GM15510 (cell line): ENCODE data around the gene CARNS1.

Experiments
- POLR2A ChIP-seq: IDR thresholded peaks from 3 replicates; pipeline ENCODE4 v1.6.1; 2011; ENCODE audit warnings: borderline replicate concordance; ENCODE audit not compliant: insufficient read length; ENCODE audit errors: extremely low read depth

CARNS1 gene

GRCh38 chr11:67466367-67466766 is 50.9 kb downstream of the CARNS1 start:
- TF ChIP-seq POLR2A, result no peak

GRCh38 chr11:67466962-67467771 is 51.7 kb downstream of the CARNS1 start:
- TF ChIP-seq POLR2A, result peak; percentile 16

- TF ChIP-seq POLR2A, result no peak
These were observed 52.6 kb downstream of the CARNS1 start for GRCh38 chr11:67468056-67468455.

- TF ChIP-seq POLR2A, result no peak
These were observed 52.9 kb downstream of the CARNS1 start for GRCh38 chr11:67468456-67468758.

- TF ChIP-seq POLR2A, result peak; percentile 88
These were observed 53.5 kb downstream of the CARNS1 start, which contains the start of gene TMEM134 for GRCh38 chr11:67468759-67469507. Gene TMEM134, minus strand, starts transcription at chr11:67469251. Its CDS starts 59 bp downstream, at chr11:67469192.

- no peak for TF ChIP-seq POLR2A
These were observed 54.0 kb downstream of the CARNS1 start for GRCh38 chr11:67469508-67469811.

GRCh38 chr11:67470337-67471002 is 55.0 kb downstream of the CARNS1 start:
- TF ChIP-seq POLR2A, result no peak

- no peak for TF ChIP-seq POLR2A
These were observed 57.4 kb downstream of the CARNS1 start for GRCh38 chr11:67472882-67473281.
